AG10803 (cell line): ENCODE measurements around the gene HUNK.
"Not testable (repeated sequence)": the region's sequence is repeated elsewhere in the genome, so short reads cannot be mapped to it uniquely, and the experiment has no call there.

ENCODE experiments used
- DNase-seq: peaks from one replicate; pipeline ENCODE4 v3.0.0; 2010; ENCODE audit warnings: low read depth
- H3K4me3 ChIP-seq: 2 replicates; pipeline ENCODE4 v1.5.1; 2011; ENCODE audit warnings: mild to moderate bottlenecking, low read length, control low read depth
- CTCF ChIP-seq: conservative IDR thresholded peaks from 2 replicates; pipeline ENCODE4 v1.5.1; 2011; ENCODE audit warnings: mild to moderate bottlenecking, low read length, control low read depth, inconsistent platforms

Gene HUNK

GRCh38 chr21:31938330-31939301 is 65.8 kb downstream of the HUNK start:
- TF ChIP-seq CTCF, result no peak
- no peak overlapping the region for H3K4me3 ChIP-seq
- no peak for DNase-seq

GRCh38 chr21:31941694-31942093 is 68.9 kb downstream of the HUNK start:
- no peak for DNase-seq
- no peak for TF ChIP-seq CTCF
- no peak overlapping the region for H3K4me3 ChIP-seq

GRCh38 chr21:31943561-31943960 is 70.7 kb downstream of the HUNK start:
- DNase-seq, result no peak
- no peak overlapping the region for H3K4me3 ChIP-seq
- TF ChIP-seq CTCF, result no peak

- H3K4me3 ChIP-seq, result no peak overlapping the region
- no peak for DNase-seq
- TF ChIP-seq CTCF, result no peak
Observed at GRCh38 chr21:31945141-31945540, 72.3 kb downstream of the HUNK start.

- TF ChIP-seq CTCF, result no peak
- peak; percentile 88 for DNase-seq
- no peak overlapping the region for H3K4me3 ChIP-seq
Observed at GRCh38 chr21:31945546-31945945, 72.7 kb downstream of the HUNK start.

GRCh38 chr21:31946231-31946630 is 73.4 kb downstream of the HUNK start:
- DNase-seq, result peak; percentile 26
- no peak overlapping the region for H3K4me3 ChIP-seq
- TF ChIP-seq CTCF, result no peak

GRCh38 chr21:31946876-31947550 is 74.2 kb downstream of the HUNK start:
- H3K4me3 ChIP-seq, DNase-seq: not testable (repeated sequence)
